Measurements from ENCODE around the gene TMEM234.

- TF ChIP-seq CTCF (IDR thresholded peaks at IDR 0.05; ENCODE audit: control extremely low read depth in 1 of 3, insufficient read depth in 1 of 3, low read depth in 1 of 3, low read length in 3 of 3) (no peak), FOSL1 (IDR thresholded peaks at IDR 0.05; ENCODE audit: insufficient read depth, low read depth, low read length) (no peak), POLR2AphosphoS5 (IDR thresholded peaks at IDR 0.05; ENCODE audit: low read depth, low read length) (no peak; the same call in 1 of the 2 replicates), EP300 (IDR thresholded peaks at IDR 0.05; ENCODE audit: borderline replicate concordance in 1 of 2, low read depth in 2 of 2, low read length in 2 of 2) (no peak)
Observed at GRCh38 chr1:32194984-32195383, 27.2 kb downstream of the TMEM234 start.

Measured in H1 (cell line).